Mesothelial cell of epicardium (in vitro differentiated cells): Measurements from ENCODE around the gene CACNG6. TPM values are rescaled to one million over a fixed set of nuclear protein-coding genes. Genes with fewer than 3 reads are reported as not detected.

Experiments
- DNase-seq, 2 experiments: peaks; one replicate each; pipeline ENCODE4 v3.0.0; 2021; ENCODE audit warnings: low spot score in 2 of 2; ENCODE audit not compliant: unreplicated experiment in 2 of 2
- H3K27ac Mint-ChIP-seq: 2 replicates; pipeline ENCODE4 v1.8.0; 2021; ENCODE audit warnings: mixed read lengths
- H3K27me3 Mint-ChIP-seq: 2 replicates; pipeline ENCODE4 v1.8.0; 2021; ENCODE audit warnings: low read depth, mixed read lengths
- H3K36me3 Mint-ChIP-seq: 2 replicates; pipeline ENCODE4 v1.8.0; 2021; ENCODE audit warnings: mixed read lengths
- H3K4me1 Mint-ChIP-seq: 2 replicates; pipeline ENCODE4 v1.8.0; 2021; ENCODE audit warnings: mixed read lengths
- H3K4me3 Mint-ChIP-seq: 2 replicates; pipeline ENCODE4 v1.8.0; 2021; ENCODE audit warnings: mild to moderate bottlenecking, moderate library complexity, mixed read lengths
- H3K9me3 Mint-ChIP-seq: 2 replicates; pipeline ENCODE4 v1.8.0; 2021; ENCODE audit warnings: mixed read lengths
- total RNA-seq: library from RNA; stranded (reverse); gene quantifications from 3 replicates; pipeline ENCODE4 v1.2.1, GENCODE V29; 2021
- TF ChIP-seq, protein P1 (sequence below): fragments of 200-600 bp; sonication (generic); IDR thresholded peaks from one replicate; pipeline ENCODE4 v1.5.0; 2021; ENCODE audit warnings: antibody characterized with exemption; ENCODE audit not compliant: unreplicated experiment

The CACNG6 gene
- total RNA-seq, 1 donor from 2014 or later = 5.3 TPM

DNA sequence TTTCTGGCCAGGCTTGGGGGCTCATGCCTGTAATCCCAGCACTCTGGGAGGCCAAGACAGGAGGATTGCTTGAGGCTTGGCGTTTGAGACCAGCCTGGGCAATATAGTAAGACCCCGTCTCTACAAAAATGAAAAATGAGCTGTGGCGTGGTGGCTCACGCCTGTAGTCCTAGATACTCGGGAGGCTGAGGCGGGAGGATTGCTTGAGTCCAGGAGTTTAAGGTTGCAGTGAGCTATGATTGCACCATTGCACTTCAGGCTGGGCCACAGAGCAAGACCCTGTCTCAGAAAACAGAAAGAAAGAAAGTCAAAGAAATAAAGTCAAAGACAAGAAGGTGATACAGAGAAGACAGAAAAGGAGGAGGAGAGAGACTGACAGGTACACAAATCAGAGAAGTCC, 2.5 kb upstream of the CACNG6 start:
- H3K4me3 Mint-ChIP-seq = no peak overlapping the region

DNA sequence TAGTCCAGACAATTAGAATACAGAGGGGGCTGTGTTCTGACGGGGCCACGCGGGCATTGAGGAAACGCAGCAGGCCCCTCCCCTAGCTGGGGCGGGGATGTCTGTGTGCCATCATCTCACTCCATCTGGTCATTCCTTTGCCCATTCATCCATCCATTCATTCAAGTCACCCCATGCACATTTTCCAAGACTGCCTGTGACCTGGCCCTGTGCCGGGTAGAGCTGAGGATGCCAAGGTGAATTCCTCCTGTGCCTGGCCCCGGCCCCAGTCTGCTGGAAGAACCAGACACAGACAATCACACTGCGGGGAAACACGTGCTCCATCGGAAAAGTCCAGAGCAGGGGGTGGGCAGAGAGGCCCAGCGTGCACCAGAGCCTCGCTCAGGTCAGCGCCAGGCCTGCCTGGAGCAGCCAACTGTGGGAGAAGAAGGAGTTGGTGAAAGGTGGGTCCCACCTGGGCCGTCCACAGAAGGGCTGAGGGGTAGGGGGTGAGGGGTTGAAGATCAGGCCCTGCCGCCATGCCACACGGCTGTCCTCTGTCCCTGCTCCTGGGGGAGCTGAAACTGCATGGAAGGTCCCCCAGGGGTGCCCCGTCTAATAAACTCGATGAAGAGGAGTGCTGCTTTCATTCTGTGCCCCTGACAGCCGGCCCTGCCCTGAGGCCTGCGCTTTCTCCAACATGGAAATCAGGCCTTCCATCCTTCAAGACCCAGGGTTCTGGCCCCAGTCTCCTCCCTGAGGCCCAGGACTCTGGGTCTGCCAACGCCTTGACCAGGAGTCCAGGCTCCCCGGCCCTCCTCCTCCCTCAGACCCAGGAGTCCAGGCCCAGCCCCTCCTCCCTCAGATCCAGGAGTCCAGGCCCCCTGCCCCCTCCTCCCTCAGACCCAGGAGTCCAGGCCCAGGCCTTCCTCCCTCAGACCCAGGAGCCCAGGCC, 1.6 kb upstream of the CACNG6 start:
- TF ChIP-seq, protein P1, sequence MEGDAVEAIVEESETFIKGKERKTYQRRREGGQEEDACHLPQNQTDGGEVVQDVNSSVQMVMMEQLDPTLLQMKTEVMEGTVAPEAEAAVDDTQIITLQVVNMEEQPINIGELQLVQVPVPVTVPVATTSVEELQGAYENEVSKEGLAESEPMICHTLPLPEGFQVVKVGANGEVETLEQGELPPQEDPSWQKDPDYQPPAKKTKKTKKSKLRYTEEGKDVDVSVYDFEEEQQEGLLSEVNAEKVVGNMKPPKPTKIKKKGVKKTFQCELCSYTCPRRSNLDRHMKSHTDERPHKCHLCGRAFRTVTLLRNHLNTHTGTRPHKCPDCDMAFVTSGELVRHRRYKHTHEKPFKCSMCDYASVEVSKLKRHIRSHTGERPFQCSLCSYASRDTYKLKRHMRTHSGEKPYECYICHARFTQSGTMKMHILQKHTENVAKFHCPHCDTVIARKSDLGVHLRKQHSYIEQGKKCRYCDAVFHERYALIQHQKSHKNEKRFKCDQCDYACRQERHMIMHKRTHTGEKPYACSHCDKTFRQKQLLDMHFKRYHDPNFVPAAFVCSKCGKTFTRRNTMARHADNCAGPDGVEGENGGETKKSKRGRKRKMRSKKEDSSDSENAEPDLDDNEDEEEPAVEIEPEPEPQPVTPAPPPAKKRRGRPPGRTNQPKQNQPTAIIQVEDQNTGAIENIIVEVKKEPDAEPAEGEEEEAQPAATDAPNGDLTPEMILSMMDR = no peak
- H3K4me1 Mint-ChIP-seq = peaks cover 10% of the 10 kb centered on the region
- no peaks in the 10 kb centered on the region for H3K9me3 Mint-ChIP-seq
- peaks cover 13% of the 10 kb centered on the region for H3K27me3 Mint-ChIP-seq
- no peak overlapping the region for H3K27ac Mint-ChIP-seq
- no peak for DNase-seq
- H3K36me3 Mint-ChIP-seq = no peaks in the 10 kb centered on the region
- H3K4me3 Mint-ChIP-seq = peak overlapping the region; percentile 30

More for the DNA sequence above, 2.5 kb upstream of the CACNG6 start:
- TF ChIP-seq, protein P1 = no peak
- Mint-ChIP-seq H3K27me3 (peaks cover 9% of the 10 kb centered on the region), H3K27ac (no peak overlapping the region), H3K4me1 (peaks cover 10% of the 10 kb centered on the region), H3K9me3 (no peaks in the 10 kb centered on the region), H3K36me3 (no peaks in the 10 kb centered on the region)
- no peak for DNase-seq

DNA sequence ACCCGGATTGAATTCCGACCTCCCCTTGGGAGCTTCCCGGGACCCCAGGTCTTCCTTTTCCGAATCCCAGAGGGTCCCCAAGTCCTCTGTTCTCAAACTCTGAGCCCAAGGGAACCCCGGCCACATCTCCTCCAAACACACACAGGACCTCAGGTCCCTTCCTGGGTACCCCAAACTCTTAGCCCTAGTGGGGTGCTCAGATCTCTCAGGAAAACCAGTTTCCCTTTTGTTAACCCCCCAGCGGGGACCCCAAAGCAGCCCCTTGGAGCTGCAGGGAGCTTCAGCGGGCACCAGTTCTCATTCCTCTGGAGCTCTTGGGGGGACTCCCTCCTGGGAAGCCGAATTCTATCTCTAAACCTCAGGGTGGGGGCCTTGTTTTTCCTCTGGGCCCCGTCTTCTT, 774 bp downstream of the CACNG6 start:
- peak overlapping the region; percentile 64 for H3K4me3 Mint-ChIP-seq
- no peaks in the 10 kb centered on the region for H3K9me3 Mint-ChIP-seq
- H3K4me1 Mint-ChIP-seq = peaks cover 10% of the 10 kb centered on the region
- H3K27ac Mint-ChIP-seq = peak overlapping the region; percentile 36
- DNase-seq = no peak
- TF ChIP-seq, protein P1 = no peak
- H3K36me3 Mint-ChIP-seq = no peaks in the 10 kb centered on the region
- peaks cover 24% of the 10 kb centered on the region for H3K27me3 Mint-ChIP-seq

DNA sequence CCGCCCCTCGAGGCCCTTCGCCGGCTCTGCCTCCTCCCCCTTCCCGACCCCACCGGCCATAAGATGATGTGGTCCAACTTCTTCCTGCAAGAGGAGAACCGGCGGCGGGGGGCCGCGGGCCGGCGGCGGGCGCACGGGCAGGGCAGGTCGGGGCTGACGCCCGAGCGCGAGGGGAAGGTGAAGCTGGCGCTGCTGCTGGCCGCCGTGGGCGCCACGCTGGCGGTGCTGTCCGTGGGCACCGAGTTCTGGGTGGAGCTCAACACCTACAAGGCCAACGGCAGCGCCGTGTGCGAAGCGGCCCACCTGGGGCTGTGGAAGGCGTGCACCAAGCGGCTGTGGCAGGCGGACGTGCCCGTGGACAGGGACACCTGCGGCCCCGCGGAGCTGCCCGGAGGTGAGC, 1.4 kb downstream of the CACNG6 start:
- Mint-ChIP-seq H3K4me1 (peaks cover 10% of the 10 kb centered on the region), H3K9me3 (no peaks in the 10 kb centered on the region), H3K27me3 (peaks cover 29% of the 10 kb centered on the region), H3K27ac (no peak overlapping the region), H3K4me3 (no peak overlapping the region), H3K36me3 (no peaks in the 10 kb centered on the region)
- TF ChIP-seq, protein P1 = no peak
- DNase-seq = no peak

DNA sequence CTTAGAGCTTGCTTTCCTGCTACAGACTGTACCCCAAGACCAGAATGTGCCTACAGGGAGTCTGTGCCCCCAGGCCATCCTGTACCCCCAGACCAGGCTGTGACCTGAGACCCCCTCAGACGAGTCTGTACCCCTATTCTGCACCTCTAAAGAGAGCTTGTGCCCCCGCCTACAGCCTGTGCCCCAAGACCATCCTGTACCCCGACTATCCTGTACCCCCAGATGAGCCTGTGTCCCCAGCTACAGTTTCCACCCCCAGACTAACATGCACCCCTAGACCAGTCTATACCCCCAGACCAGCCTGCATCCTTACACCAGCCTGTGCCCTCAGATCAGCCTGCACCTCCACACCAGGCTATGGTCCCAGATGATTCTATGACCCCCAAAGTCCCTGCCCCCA, 2.0 kb downstream of the CACNG6 start:
- Mint-ChIP-seq H3K36me3 (no peaks in the 10 kb centered on the region), H3K27me3 (peaks cover 32% of the 10 kb centered on the region), H3K27ac (no peak overlapping the region), H3K9me3 (no peaks in the 10 kb centered on the region), H3K4me3 (no peak overlapping the region), H3K4me1 (peaks cover 10% of the 10 kb centered on the region)
- DNase-seq = no peak
- TF ChIP-seq, protein P1 = no peak
